GM13976 (cell line): ENCODE data around the gene ZNF304.

Experiments used
- DNase-seq: peaks from one replicate; pipeline ENCODE4 v3.0.0; 2012; ENCODE audit warnings: low spot score
- in situ Hi-C: fragments of 300-500 bp; cut with MboI; formaldehyde crosslinking; loops from one replicate; pipeline ENCODE4 v1.12.0; 2022; ENCODE audit warnings: low sequenced_read_pairs, mixed read lengths, inconsistent platforms; ENCODE audit not compliant: unreplicated experiment
- TF ChIP-seq, protein P1 (sequence below): IDR thresholded peaks from 2 replicates; pipeline ENCODE4 v1.5.1; 2012; ENCODE audit warnings: borderline replicate concordance, mild to moderate bottlenecking; ENCODE audit not compliant: insufficient read depth; ENCODE audit errors: extremely low read depth, missing control alignments, control extremely low read depth

Gene ZNF304

DNA sequence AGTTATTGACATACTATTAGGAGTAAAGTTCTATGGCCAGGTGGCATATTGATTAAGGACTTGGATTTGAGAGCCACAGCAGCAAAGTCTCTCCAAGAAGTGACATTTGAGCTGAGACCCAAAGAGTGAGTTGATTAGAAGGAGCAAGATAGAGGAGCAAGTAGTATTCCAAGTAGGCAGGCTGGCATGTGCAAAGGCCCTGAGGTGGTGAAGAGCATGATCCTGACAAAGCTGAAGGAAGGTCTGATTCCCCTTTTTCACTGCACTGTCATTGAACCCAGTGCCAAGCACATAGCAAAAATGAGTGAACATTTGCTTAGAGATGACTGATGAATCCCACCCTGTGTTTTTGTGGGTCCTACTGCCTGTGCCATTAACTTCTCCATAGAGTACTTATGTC lies 26.1 kb upstream of the ZNF304 start:
- DNase-seq: no peak

DNA sequence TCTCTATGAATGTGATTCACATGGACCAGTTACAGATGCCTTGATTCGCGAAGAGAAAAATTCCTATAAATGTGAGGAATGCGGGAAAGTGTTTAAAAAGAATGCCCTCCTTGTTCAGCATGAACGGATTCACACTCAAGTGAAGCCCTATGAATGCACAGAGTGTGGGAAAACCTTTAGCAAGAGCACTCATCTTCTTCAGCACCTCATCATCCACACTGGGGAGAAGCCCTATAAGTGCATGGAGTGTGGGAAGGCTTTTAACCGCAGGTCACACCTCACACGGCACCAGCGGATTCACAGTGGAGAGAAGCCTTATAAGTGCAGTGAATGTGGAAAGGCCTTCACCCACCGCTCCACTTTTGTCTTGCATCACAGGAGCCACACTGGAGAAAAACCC lies 23.1 kb upstream of the ZNF304 start:
- TF ChIP-seq, protein P1, sequence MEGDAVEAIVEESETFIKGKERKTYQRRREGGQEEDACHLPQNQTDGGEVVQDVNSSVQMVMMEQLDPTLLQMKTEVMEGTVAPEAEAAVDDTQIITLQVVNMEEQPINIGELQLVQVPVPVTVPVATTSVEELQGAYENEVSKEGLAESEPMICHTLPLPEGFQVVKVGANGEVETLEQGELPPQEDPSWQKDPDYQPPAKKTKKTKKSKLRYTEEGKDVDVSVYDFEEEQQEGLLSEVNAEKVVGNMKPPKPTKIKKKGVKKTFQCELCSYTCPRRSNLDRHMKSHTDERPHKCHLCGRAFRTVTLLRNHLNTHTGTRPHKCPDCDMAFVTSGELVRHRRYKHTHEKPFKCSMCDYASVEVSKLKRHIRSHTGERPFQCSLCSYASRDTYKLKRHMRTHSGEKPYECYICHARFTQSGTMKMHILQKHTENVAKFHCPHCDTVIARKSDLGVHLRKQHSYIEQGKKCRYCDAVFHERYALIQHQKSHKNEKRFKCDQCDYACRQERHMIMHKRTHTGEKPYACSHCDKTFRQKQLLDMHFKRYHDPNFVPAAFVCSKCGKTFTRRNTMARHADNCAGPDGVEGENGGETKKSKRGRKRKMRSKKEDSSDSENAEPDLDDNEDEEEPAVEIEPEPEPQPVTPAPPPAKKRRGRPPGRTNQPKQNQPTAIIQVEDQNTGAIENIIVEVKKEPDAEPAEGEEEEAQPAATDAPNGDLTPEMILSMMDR: no peak
- no peak for DNase-seq
- in situ Hi-C loops: no loop called here

More for the DNA sequence above, 26.1 kb upstream of the ZNF304 start:
- TF ChIP-seq, protein P1: no peak
- in situ Hi-C loops: no loop called here

DNA sequence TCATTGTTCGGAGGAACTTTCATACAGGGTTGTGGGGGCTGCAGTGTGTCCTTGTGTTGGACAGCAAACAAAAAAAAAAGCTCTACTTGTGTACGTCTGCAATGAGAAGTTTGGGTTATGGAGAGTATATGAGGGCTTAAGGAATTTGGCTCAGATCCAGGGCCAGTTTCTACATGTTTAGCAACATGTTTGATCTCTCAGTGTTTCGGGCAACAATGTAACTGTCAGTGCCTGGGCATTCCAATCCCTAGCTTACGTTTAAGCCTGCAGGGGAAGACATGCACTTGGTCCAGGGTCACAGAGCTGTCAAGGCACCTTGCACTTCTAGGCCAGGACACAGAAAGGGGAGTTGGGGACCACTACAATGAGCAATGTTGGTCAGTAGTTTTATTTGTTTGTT lies 16.9 kb upstream of the ZNF304 start:
- in situ Hi-C loops: no loop called here
- DNase-seq: no peak

DNA sequence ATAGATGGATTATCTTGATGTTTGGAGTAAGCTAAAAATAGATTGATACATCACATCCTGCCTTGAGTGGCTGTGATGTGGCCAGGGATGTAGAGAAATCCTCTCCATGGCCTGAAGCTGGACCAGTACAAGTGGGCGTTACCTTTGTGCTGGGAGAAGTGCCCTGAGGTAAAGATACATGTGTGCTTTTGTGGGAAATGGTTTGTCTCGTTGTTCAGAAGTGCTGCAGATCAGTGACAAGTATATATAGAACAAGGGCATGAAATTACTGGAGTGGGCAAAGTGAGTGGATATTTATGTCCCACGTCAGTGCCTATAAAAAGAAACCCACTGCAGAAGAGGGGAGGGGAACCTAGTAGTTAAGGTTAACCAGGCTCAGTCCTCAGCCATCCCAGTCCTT lies 12.2 kb upstream of the ZNF304 start:
- TF ChIP-seq, protein P1: no peak
- DNase-seq: no peak
- in situ Hi-C loops: no loop called here

More for the DNA sequence above, 16.9 kb upstream of the ZNF304 start:
- TF ChIP-seq, protein P1: no peak

DNA sequence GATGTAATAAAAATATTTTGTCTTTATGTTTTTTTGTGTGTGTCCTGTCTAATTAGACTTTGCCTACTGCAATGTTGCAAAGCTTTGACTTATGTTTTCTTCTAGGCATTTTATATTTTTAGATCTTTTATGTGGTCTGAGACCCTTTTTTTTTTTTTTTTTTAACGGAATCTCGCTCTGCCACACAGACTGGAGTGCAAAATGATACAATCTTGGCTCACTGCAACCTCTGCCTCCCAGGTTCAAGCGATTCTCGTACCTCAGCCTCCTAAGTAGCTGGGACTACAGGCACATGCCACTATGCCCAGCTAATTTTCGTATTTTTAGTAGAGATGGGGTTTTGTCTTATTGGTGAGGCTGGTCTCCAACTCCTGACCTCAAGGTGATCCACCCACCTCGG lies 8.5 kb upstream of the ZNF304 start:
- in situ Hi-C loops: no loop called here
- TF ChIP-seq, protein P1: no peak

DNA sequence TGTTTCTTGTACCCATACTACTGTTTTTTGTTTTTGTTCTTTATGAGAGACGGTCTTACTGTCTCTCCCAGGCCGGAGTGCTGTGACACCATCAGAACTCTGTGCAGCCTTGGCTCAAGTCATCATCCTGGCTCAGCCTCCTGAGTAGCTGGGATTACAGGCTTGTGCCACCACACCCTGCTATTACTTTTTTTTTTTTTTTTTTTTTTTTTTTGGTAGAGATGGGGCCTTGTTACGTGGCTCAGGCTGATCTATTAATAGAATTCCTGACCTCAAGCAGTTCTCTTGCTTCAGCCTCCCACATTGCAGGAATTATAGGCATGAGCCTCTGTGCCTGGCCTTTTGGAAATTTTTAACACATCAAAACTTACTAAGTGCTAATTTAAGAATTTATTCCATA lies 2.9 kb upstream of the ZNF304 start:
- TF ChIP-seq, protein P1: no peak
- in situ Hi-C loops: no loop called here
- no peak for DNase-seq

More for the DNA sequence above, 8.5 kb upstream of the ZNF304 start:
- DNase-seq: no peak

DNA sequence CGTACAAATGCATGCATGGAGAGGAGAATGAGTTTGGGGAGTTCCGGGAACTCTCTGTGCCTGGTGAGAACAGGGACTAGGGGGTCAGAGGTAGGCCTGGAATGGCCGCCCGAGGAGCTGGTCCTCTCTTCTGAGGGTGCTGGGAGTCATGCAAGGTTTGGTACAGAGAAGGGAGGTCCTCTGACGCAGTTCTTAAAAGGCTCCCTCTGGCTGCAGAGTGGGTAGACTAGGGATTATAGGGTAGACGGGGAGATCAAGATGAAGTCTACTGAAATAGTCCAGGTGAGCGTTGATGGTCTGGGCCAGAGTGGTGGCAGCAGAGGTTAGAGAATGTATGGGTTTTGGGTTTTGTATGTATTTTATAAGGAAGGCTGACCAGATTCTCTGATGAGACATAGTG lies 796 bp downstream of the ZNF304 start:
- TF ChIP-seq, protein P1: no peak
- in situ Hi-C loops: no loop called here
- peak; percentile 23 for DNase-seq
